Stomach (tissue), 9 donors: ENCODE results near the gene THOC2. TPM values are rescaled to one million over a fixed set of nuclear protein-coding genes. Genes with fewer than 3 reads are reported as not detected.

Experiments
- DNase-seq, 2 donors: peaks; one replicate each; pipeline versions ENCODE4 v3.0.0 to v3.0.0-alpha.2; 2013 to 2019
- H3K27ac ChIP-seq, 5 donors: fragments of 200-600 bp in 4 of 5; sonication (generic) in 4 of 5; one replicate each; pipeline ENCODE4 v1.5.1; 2013 to 2019; ENCODE audit warnings: mild to moderate bottlenecking in 1 of 5, moderate library complexity in 1 of 5
- H3K27me3 ChIP-seq, 3 donors: fragments of 200-600 bp; sonication (generic); one replicate each; pipeline ENCODE4 v1.5.1; 2017 to 2019; ENCODE audit warnings: mixed run types in 1 of 3
- H3K36me3 ChIP-seq, 4 donors: fragments of 200-600 bp; sonication (generic); 1 replicate in 3 of 4; 2 replicates in 1 of 4; pipeline ENCODE4 v1.5.1; 2016 to 2019
- H3K4me1 ChIP-seq, 4 donors: fragments of 200-600 bp; sonication (generic); one replicate each; pipeline ENCODE4 v1.5.1; 2016 to 2019
- H3K4me3 ChIP-seq, 4 donors: fragments of 200-600 bp; sonication (generic) in 3 of 4; one replicate each; pipeline ENCODE4 v1.5.1; 2016 to 2019; ENCODE audit warnings: mild to moderate bottlenecking in 1 of 4
- H3K9me3 ChIP-seq, 4 donors: fragments of 200-600 bp; sonication (generic); one replicate each; pipeline ENCODE4 v1.5.1; 2016 to 2019
- CTCF ChIP-seq, 7 experiments: fragments of 450-650 bp in 4 of 7; fragments of 200-600 bp in 3 of 7; sonication (generic) in 3 of 7; IDR thresholded peaks; one replicate each; pipeline ENCODE4 v1.5.1; 2016 to 2019; ENCODE audit warnings: antibody characterized with exemption in 7 of 7, control low read depth in 2 of 7, mild to moderate bottlenecking in 1 of 7
- EP300 ChIP-seq: sonication (generic); formaldehyde crosslinking; IDR thresholded peaks from one replicate; pipeline ENCODE4 v1.6.1; 2017; ENCODE audit warnings: antibody characterized with exemption
- POLR2A ChIP-seq, 4 donors: fragments of 450-650 bp; IDR thresholded peaks; one replicate each; pipeline ENCODE4 v1.6.1; 2016; ENCODE audit warnings: antibody characterized with exemption in 4 of 4, control low read depth in 2 of 4, mild to moderate bottlenecking in 1 of 4, moderate library complexity in 1 of 4
- POLR2AphosphoS5 ChIP-seq, 3 donors: sonication (generic); formaldehyde crosslinking; IDR thresholded peaks; one replicate each; pipeline ENCODE4 v1.6.1; 2016; ENCODE audit warnings: antibody characterized with exemption in 3 of 3
- WGBS, 5 donors: extraction: QIAGEN DNeasy Blood & Tissue Kit in 3 of 5; methylation state at CpG; one replicate each; pipeline versions ENCODE4 v1.1.5 to v1.1.7; 2013 to 2018; 5-methylcytosine and 5-hydroxymethylcytosine counted together
- intact Hi-C: fragments of 100-400 bp; cut with DNase I; formaldehyde crosslinking; loops from one replicate; pipeline ENCODE4 v1.15.1; 2023; ENCODE audit warnings: low total_unique reads
- polyA plus RNA-seq, 3 donors: library from polyadenylated mRNA; stranded (reverse); fragments of 200-250 nt; gene quantifications; one replicate each; pipeline ENCODE4 v1.2.3, GENCODE V29; 2013
- total RNA-seq, 5 donors: library from RNA; depleted of rRNA; stranded (reverse); fragments of >200 nt; gene quantifications; one replicate each; pipeline versions ENCODE4 v1.1.0 to v1.2.3, GENCODE V29; 2014 to 2016
- donor health status: healthy with polysubstance abuse.
- donor health status: Bipolar disorder and iron deficiency.
- donor health status: healthy.

THOC2 gene
- total and polyA plus RNA-seq, 8 donors, result 17.7 to 217 (median 133) TPM

- Histone ChIP-seq H3K4me1 (no peaks in the 10 kb centered on the region), H3K4me3 (no peak overlapping the region), H3K36me3 (no peaks in the 10 kb centered on the region), H3K9me3 (peaks cover 0 to 15% (median 4%) of the 10 kb centered on the region in 4 donors), H3K27me3 (no peaks in the 10 kb centered on the region), H3K27ac (no peak overlapping the region)
- TF ChIP-seq POLR2AphosphoS5 (IDR thresholded peaks at IDR 0.05) (no peak), CTCF (IDR thresholded peaks at IDR 0.05) (no peak), EP300 (no peak), POLR2A (IDR thresholded peaks at IDR 0.05) (no peak)
- DNase-seq, result no peak
- intact Hi-C loops, result no loop called here
Measured at GRCh38 chrX:123756320-123756719, 23.5 kb upstream of the THOC2 start.

- DNase-seq, result no peak
- Histone ChIP-seq H3K36me3 (no peaks in the 10 kb centered on the region), H3K4me3 (no peak overlapping the region), H3K27ac (no peak overlapping the region), H3K27me3 (no peaks in the 10 kb centered on the region), H3K4me1 (no peaks in the 10 kb centered on the region), H3K9me3 (peaks cover 0 to 15% (median 4%) of the 10 kb centered on the region in 4 donors)
- TF ChIP-seq CTCF (IDR thresholded peaks at IDR 0.05) (no peak), POLR2A (IDR thresholded peaks at IDR 0.05) (no peak), EP300 (no peak), POLR2AphosphoS5 (IDR thresholded peaks at IDR 0.05) (no peak)
- 72 to 88% (median 79%) methylated on average over 2 of the region's 2 CpGs for WGBS, 5 donors
- intact Hi-C loops, result no loop called here
Measured at GRCh38 chrX:123755107-123755506, 22.3 kb upstream of the THOC2 start.

- Histone ChIP-seq H3K27ac (no peak overlapping the region), H3K27me3 (no peaks in the 10 kb centered on the region), H3K9me3 (peaks cover 0 to 3% (median 1%) of the 10 kb centered on the region in 4 donors), H3K4me1 (no peaks in the 10 kb centered on the region), H3K4me3 (no peak overlapping the region), H3K36me3 (no peaks in the 10 kb centered on the region)
- no peak for TF ChIP-seq EP300
- no peak for TF ChIP-seq CTCF (IDR thresholded peaks at IDR 0.05)
- TF ChIP-seq POLR2AphosphoS5 (IDR thresholded peaks at IDR 0.05), result no peak
- no peak for TF ChIP-seq POLR2A (IDR thresholded peaks at IDR 0.05)
- WGBS, 5 donors, result 79 to 92% (median 86%) methylated on average over 8 of the region's 8 CpGs
- intact Hi-C loops, result no loop called here
- DNase-seq, result no peak
Measured at GRCh38 chrX:123753656-123754350, 21.0 kb upstream of the THOC2 start.

- Histone ChIP-seq H3K4me1 (no peaks in the 10 kb centered on the region), H3K9me3 (no peaks in the 10 kb centered on the region), H3K36me3 (no peaks in the 10 kb centered on the region), H3K4me3 (no peak overlapping the region), H3K27me3 (no peaks in the 10 kb centered on the region), H3K27ac (no peak overlapping the region)
- 76 to 91% (median 81%) methylated on average over 2 of the region's 2 CpGs for WGBS, 5 donors
- intact Hi-C loops, result no loop called here
- no peak for TF ChIP-seq EP300
- no peak for TF ChIP-seq POLR2A (IDR thresholded peaks at IDR 0.05)
- no peak for TF ChIP-seq CTCF (IDR thresholded peaks at IDR 0.05)
- DNase-seq, result no peak
Measured at GRCh38 chrX:123749643-123750042, 16.8 kb upstream of the THOC2 start.
